ENCODE results near the gene ITIH1.

Gene ITIH1

GRCh38 chr3:52771702-52772101 is 5.7 kb upstream of the ITIH1 start:
- Histone ChIP-seq H2AFZ (ENCODE audit: insufficient read depth, low read length, poor library complexity) (peak overlapping the region; percentile 17), H4K91ac (ENCODE audit: low read depth, low read length) (no peak overlapping the region), H3K36me3 (ENCODE audit: control insufficient read depth in 1 of 2, insufficient read depth in 2 of 2, low read length in 2 of 2) (peaks cover 5 to 9% of the 10 kb centered on the region in 2 experiments), H4K12ac (ENCODE audit: low read depth, low read length) (peak overlapping the region; percentile 19), H3K9ac (ENCODE audit: low read length) (no peak overlapping the region), H2BK120ac (ENCODE audit: insufficient read depth, low read length, poor library complexity) (no peak overlapping the region), H3K4me2 (ENCODE audit: low read length) (no peak overlapping the region), H2BK5ac (ENCODE audit: low read depth, low read length, poor library complexity) (no peak overlapping the region), H3K4ac (ENCODE audit: low read depth, low read length) (no peak overlapping the region), H3K27me3 (ENCODE audit: insufficient read depth, low read length) (no peaks in the 10 kb centered on the region), H2AK5ac (ENCODE audit: low read length) (no peak overlapping the region), H3K14ac (ENCODE audit: low read length) (no peak overlapping the region), H3K79me1 (ENCODE audit: low read length) (peaks cover 4% of the 10 kb centered on the region), H3K23ac (ENCODE audit: low read length) (no peak overlapping the region), H3K27ac (ENCODE audit: low read depth, low read length) (no peak overlapping the region), H3K9me3 (ENCODE audit: insufficient read depth, low read depth, low read length) (no peaks in the 10 kb centered on the region), H2BK12ac (ENCODE audit: low read length) (no peak overlapping the region), H3K79me2 (ENCODE audit: control insufficient read depth, insufficient read depth, low read length, poor library complexity) (peaks cover 5% of the 10 kb centered on the region), H3K4me3 (ENCODE audit: low read depth, low read length) (no peak overlapping the region), H4K8ac (ENCODE audit: low read depth, low read length) (peak overlapping the region; percentile 96), H3K18ac (ENCODE audit: low read length) (no peak overlapping the region), H3K4me1 (ENCODE audit: control insufficient read depth in 1 of 2, insufficient read depth in 2 of 2, low read length in 2 of 2) (peaks cover 2 to 4% of the 10 kb centered on the region in 2 experiments)
- DNase-seq = no peak
- WGBS (ENCODE audit: extremely low coverage, insufficient coverage, insufficient read length) = no CpG with 5 or more reads among the region's 10 CpGs

- Histone ChIP-seq H4K12ac (ENCODE audit: low read depth, low read length) (no peak overlapping the region), H2AFZ (ENCODE audit: insufficient read depth, low read length, poor library complexity) (no peak overlapping the region), H3K79me2 (ENCODE audit: control insufficient read depth, insufficient read depth, low read length, poor library complexity) (peaks cover 5% of the 10 kb centered on the region), H3K4me3 (ENCODE audit: low read depth, low read length) (no peak overlapping the region), H2AK5ac (ENCODE audit: low read length) (no peak overlapping the region), H3K9ac (ENCODE audit: low read length) (no peak overlapping the region), H4K8ac (ENCODE audit: low read depth, low read length) (no peak overlapping the region), H3K14ac (ENCODE audit: low read length) (no peak overlapping the region), H3K9me3 (ENCODE audit: insufficient read depth, low read depth, low read length) (no peaks in the 10 kb centered on the region), H3K27ac (ENCODE audit: low read depth, low read length) (no peak overlapping the region), H3K27me3 (ENCODE audit: insufficient read depth, low read length) (no peaks in the 10 kb centered on the region), H4K91ac (ENCODE audit: low read depth, low read length) (no peak overlapping the region), H3K18ac (ENCODE audit: low read length) (no peak overlapping the region), H3K36me3 (ENCODE audit: control insufficient read depth in 1 of 2, insufficient read depth in 2 of 2, low read length in 2 of 2) (no peaks in the 10 kb centered on the region), H2BK120ac (ENCODE audit: insufficient read depth, low read length, poor library complexity) (no peak overlapping the region), H3K4ac (ENCODE audit: low read depth, low read length) (no peak overlapping the region), H3K23ac (ENCODE audit: low read length) (no peak overlapping the region), H3K4me1 (ENCODE audit: control insufficient read depth in 1 of 2, insufficient read depth in 2 of 2, low read length in 2 of 2) (peaks cover 2 to 4% of the 10 kb centered on the region in 2 experiments), H2BK5ac (ENCODE audit: low read depth, low read length, poor library complexity) (no peak overlapping the region), H3K4me2 (ENCODE audit: low read length) (no peak overlapping the region), H3K79me1 (ENCODE audit: low read length) (peaks cover 4% of the 10 kb centered on the region), H2BK12ac (ENCODE audit: low read length) (no peak overlapping the region)
- no CpG with 5 or more reads among the region's 13 CpGs for WGBS (ENCODE audit: extremely low coverage, insufficient coverage, insufficient read length)
- no peak for DNase-seq
Observed at GRCh38 chr3:52773361-52774065, 3.9 kb upstream of the ITIH1 start.

GRCh38 chr3:52774066-52774713 is 3.2 kb upstream of the ITIH1 start:
- no CpG with 5 or more reads among the region's 8 CpGs for WGBS (ENCODE audit: extremely low coverage, insufficient coverage, insufficient read length)
- no peaks in the 10 kb centered on the region for H3K9me3 ChIP-seq (ENCODE audit: insufficient read depth, low read depth, low read length)
- H4K91ac ChIP-seq (ENCODE audit: low read depth, low read length) = no peak overlapping the region

GRCh38 chr3:52774901-52775864 is 2.2 kb upstream of the ITIH1 start:
- Histone ChIP-seq H3K14ac (ENCODE audit: low read length) (no peak overlapping the region), H4K12ac (ENCODE audit: low read depth, low read length) (no peak overlapping the region), H2AK5ac (ENCODE audit: low read length) (no peak overlapping the region), H3K18ac (ENCODE audit: low read length) (no peak overlapping the region), H3K27ac (ENCODE audit: low read depth, low read length) (no peak overlapping the region), H3K9me3 (ENCODE audit: insufficient read depth, low read depth, low read length) (no peaks in the 10 kb centered on the region), H3K4me1 (ENCODE audit: control insufficient read depth in 1 of 2, insufficient read depth in 2 of 2, low read length in 2 of 2) (peaks cover 0 to 2% of the 10 kb centered on the region in 2 experiments), H3K36me3 (ENCODE audit: control insufficient read depth in 1 of 2, insufficient read depth in 2 of 2, low read length in 2 of 2) (no peaks in the 10 kb centered on the region), H3K79me2 (ENCODE audit: control insufficient read depth, insufficient read depth, low read length, poor library complexity) (peaks cover 4% of the 10 kb centered on the region), H3K4me2 (ENCODE audit: low read length) (no peak overlapping the region), H3K4me3 (ENCODE audit: low read depth, low read length) (no peak overlapping the region), H2BK12ac (ENCODE audit: low read length) (no peak overlapping the region), H3K27me3 (ENCODE audit: insufficient read depth, low read length) (no peaks in the 10 kb centered on the region), H3K9ac (ENCODE audit: low read length) (no peak overlapping the region), H4K91ac (ENCODE audit: low read depth, low read length) (no peak overlapping the region), H2AFZ (ENCODE audit: insufficient read depth, low read length, poor library complexity) (no peak overlapping the region), H3K23ac (ENCODE audit: low read length) (no peak overlapping the region), H4K8ac (ENCODE audit: low read depth, low read length) (no peak overlapping the region), H3K79me1 (ENCODE audit: low read length) (peaks cover 4% of the 10 kb centered on the region), H2BK5ac (ENCODE audit: low read depth, low read length, poor library complexity) (no peak overlapping the region), H3K4ac (ENCODE audit: low read depth, low read length) (no peak overlapping the region), H2BK120ac (ENCODE audit: insufficient read depth, low read length, poor library complexity) (no peak overlapping the region)
- no CpG with 5 or more reads among the region's 6 CpGs for WGBS (ENCODE audit: extremely low coverage, insufficient coverage, insufficient read length)
- DNase-seq = no peak

More at GRCh38 chr3:52774066-52774713, 3.2 kb upstream of the ITIH1 start:
- H2AFZ ChIP-seq (ENCODE audit: insufficient read depth, low read length, poor library complexity) = no peak overlapping the region
- no peaks in the 10 kb centered on the region for H3K27me3 ChIP-seq (ENCODE audit: insufficient read depth, low read length)
- no peak overlapping the region for H3K4me2 ChIP-seq (ENCODE audit: low read length)
- no peak overlapping the region for H3K14ac ChIP-seq (ENCODE audit: low read length)
- H4K12ac ChIP-seq (ENCODE audit: low read depth, low read length) = no peak overlapping the region
- no peak overlapping the region for H3K9ac ChIP-seq (ENCODE audit: low read length)
- no peak overlapping the region for H2BK12ac ChIP-seq (ENCODE audit: low read length)
- H3K27ac ChIP-seq (ENCODE audit: low read depth, low read length) = no peak overlapping the region
- H3K36me3 ChIP-seq (ENCODE audit: control insufficient read depth in 1 of 2, insufficient read depth in 2 of 2, low read length in 2 of 2) = no peaks in the 10 kb centered on the region
- H4K8ac ChIP-seq (ENCODE audit: low read depth, low read length) = no peak overlapping the region
- H2BK120ac ChIP-seq (ENCODE audit: insufficient read depth, low read length, poor library complexity) = no peak overlapping the region
- no peak for DNase-seq
- no peak overlapping the region for H3K4ac ChIP-seq (ENCODE audit: low read depth, low read length)
- no peak overlapping the region for H2AK5ac ChIP-seq (ENCODE audit: low read length)
- H3K4me3 ChIP-seq (ENCODE audit: low read depth, low read length) = no peak overlapping the region
- no peak overlapping the region for H3K23ac ChIP-seq (ENCODE audit: low read length)
- H3K79me2 ChIP-seq (ENCODE audit: control insufficient read depth, insufficient read depth, low read length, poor library complexity) = peaks cover 5% of the 10 kb centered on the region
- H2BK5ac ChIP-seq (ENCODE audit: low read depth, low read length, poor library complexity) = no peak overlapping the region
- H3K4me1 ChIP-seq (ENCODE audit: control insufficient read depth in 1 of 2, insufficient read depth in 2 of 2, low read length in 2 of 2) = peaks cover 2 to 4% of the 10 kb centered on the region in 2 experiments
- no peak overlapping the region for H3K18ac ChIP-seq (ENCODE audit: low read length)
- peaks cover 4% of the 10 kb centered on the region for H3K79me1 ChIP-seq (ENCODE audit: low read length)
